GM12878 (cell line): ENCODE measurements around the gene PCNP. TPM values are rescaled to one million over a fixed set of nuclear protein-coding genes. Genes with fewer than 3 reads are reported as not detected.

Experiments used
- ATAC-seq: fragments of 200-7000 bp; cut with Tn5 transposase; 3 replicates; pipeline ENCODE4 v1.9.1; 2020; ENCODE audit warnings: mild to moderate bottlenecking, moderate library complexity
- BruUV-seq: library from RNA; stranded (reverse); fragments of 400-500 nt; replicated peaks from 2 replicates; lab custom pipeline; 2021; lab: Mats Ljungman, UMichigan
- CTCF ChIA-PET: fragments of 300-600 bp; sonication (Branson Sonifier 250); formaldehyde crosslinking; extraction: SDS; loops from one replicate; lab custom pipeline; 2021; ENCODE audit warnings: inconsistent platforms; lab: Yijun Ruan, JAX
- POLR2A ChIA-PET: fragments of 350-600 bp; formaldehyde crosslinking; extraction: SDS; loops from one replicate; lab custom pipeline; 2021; ENCODE audit warnings: inconsistent platforms; lab: Charles Lee
- RAD21 ChIA-PET: fragments of 300-600 bp; sonication (Branson Sonifier 250); formaldehyde crosslinking; loops from one replicate; lab custom pipeline; 2023; ENCODE audit warnings: antibody characterized with exemption; ENCODE audit not compliant: unreplicated experiment; lab: Charles Lee
- SMC1A ChIA-PET: fragments of 300-600 bp; sonication (Branson Sonifier 250); formaldehyde crosslinking; loops from one replicate; lab custom pipeline; 2023; ENCODE audit not compliant: unreplicated experiment, uncharacterized antibody; lab: Charles Lee
- DNase-seq: peaks from one replicate; pipeline ENCODE4 v3.0.0-alpha.2; 2011; ENCODE audit warnings: low read depth, low spot score
- FAIRE-seq: peaks from 3 replicates; lab custom pipeline; 2011; peaks lifted over from hg19 to GRCh38; lab: Jason Lieb, UNC
- H2AFZ ChIP-seq: 2 replicates; pipeline ENCODE4 v1.6.0; 2011; ENCODE audit warnings: low read depth, low read length, control low read depth; ENCODE audit not compliant: control insufficient read depth
- H3K27ac ChIP-seq: 2 replicates; pipeline ENCODE4 v1.5.1; 2011; ENCODE audit warnings: control low read depth; ENCODE audit not compliant: control insufficient read depth, insufficient read depth
- H3K27me3 ChIP-seq, 2 experiments: replicated peaks in 1 of 2; 2 replicates each; pipeline versions ENCODE4 v1.6.0 to v1.6.1; 2011; ENCODE audit warnings: low read length in 1 of 2; ENCODE audit not compliant: control insufficient read depth in 2 of 2, insufficient read depth in 2 of 2
- H3K36me3 ChIP-seq, 2 experiments: 2 replicates each; pipeline ENCODE4 v1.5.1; 2011; ENCODE audit warnings: low read length in 1 of 2; ENCODE audit not compliant: control insufficient read depth in 2 of 2, insufficient read depth in 2 of 2
- H3K4me1 ChIP-seq: 2 replicates; pipeline ENCODE4 v1.6.1; 2011; ENCODE audit warnings: mild to moderate bottlenecking, low read length, moderate library complexity, mixed read lengths; ENCODE audit not compliant: control insufficient read depth, insufficient read depth
- H3K4me2 ChIP-seq: 2 replicates; pipeline ENCODE4 v1.6.0; 2011; ENCODE audit warnings: control low read depth; ENCODE audit not compliant: control insufficient read depth, insufficient read depth
- H3K4me3 ChIP-seq: fragments of 200-600 bp; sonication (generic); 2 replicates; pipeline ENCODE4 v1.5.1; 2016
- H3K79me2 ChIP-seq: 2 replicates; pipeline ENCODE4 v1.6.0; 2011; ENCODE audit warnings: low read length; ENCODE audit not compliant: control insufficient read depth, insufficient read depth
- H3K9ac ChIP-seq: 2 replicates; pipeline ENCODE4 v1.8.0; 2011; ENCODE audit warnings: low read length, control low read depth, mixed read lengths; ENCODE audit not compliant: control insufficient read depth, insufficient read depth
- H3K9me3 ChIP-seq: replicated peaks from 3 replicates; pipeline ENCODE4 v1.5.1; 2011; ENCODE audit warnings: mild to moderate bottlenecking, low read length; ENCODE audit not compliant: control insufficient read depth, insufficient read depth
- H4K20me1 ChIP-seq: 2 replicates; pipeline ENCODE4 v1.6.0; 2011; ENCODE audit not compliant: control insufficient read depth, insufficient read depth
- ATF2 ChIP-seq: IDR thresholded peaks from 2 replicates; pipeline ENCODE4 v1.6.1; 2012; ENCODE audit warnings: low read length, inconsistent platforms
- CEBPZ ChIP-seq: fragments of 150-350 bp; IDR thresholded peaks from 2 replicates; pipeline ENCODE4 v1.6.1; 2016; ENCODE audit warnings: low read depth, low read length
- DPF2 ChIP-seq: fragments of 450-650 bp; IDR thresholded peaks from 2 replicates; pipeline ENCODE4 v1.6.1; 2017; ENCODE audit warnings: mild to moderate bottlenecking
- FOXK2 ChIP-seq: fragments of 450-650 bp; IDR thresholded peaks from 2 replicates; pipeline ENCODE4 v1.6.1; 2017; ENCODE audit warnings: mild to moderate bottlenecking, moderate library complexity
- KAT2A ChIP-seq: conservative IDR thresholded peaks from 2 replicates; pipeline ENCODE4 v1.6.1; 2011; ENCODE audit warnings: low read depth, low read length; ENCODE audit not compliant: control insufficient read depth
- MAX ChIP-seq: IDR thresholded peaks from 2 replicates; pipeline ENCODE4 v1.6.1; 2012; ENCODE audit warnings: low read depth, low read length, improper control_type of control experiment
- MXI1 ChIP-seq: fragments of 150-350 bp; IDR thresholded peaks from 2 replicates; pipeline ENCODE4 v1.6.1; 2011; ENCODE audit warnings: low read depth, mild to moderate bottlenecking, inconsistent platforms, low read length, improper control_type of control experiment
- MYC ChIP-seq: IDR thresholded peaks from 2 replicates; pipeline ENCODE4 v1.6.1; 2011; ENCODE audit warnings: mild to moderate bottlenecking, low read length, moderate library complexity, inconsistent platforms; ENCODE audit not compliant: insufficient read depth, insufficient replicate concordance, insufficient read length, severe bottlenecking
- POLR2AphosphoS5 ChIP-seq: IDR thresholded peaks from 2 replicates; pipeline ENCODE4 v1.6.1; 2011; ENCODE audit warnings: mild to moderate bottlenecking, low read length, inconsistent platforms
- RBBP5 ChIP-seq: fragments of 200-600 bp; sonication (generic); conservative IDR thresholded peaks from 2 replicates; pipeline ENCODE4 v1.6.1; 2016
- SP1 ChIP-seq: IDR thresholded peaks from one replicate; pipeline ENCODE4 v1.6.1; 2011; ENCODE audit warnings: low read depth, low read length
- ZNF207 ChIP-seq: fragments of 450-650 bp; IDR thresholded peaks from 2 replicates; pipeline ENCODE4 v1.6.1; 2014; ENCODE audit warnings: antibody characterized with exemption, mild to moderate bottlenecking, borderline replicate concordance
- ZNF217 ChIP-seq: fragments of 450-650 bp; IDR thresholded peaks from 2 replicates; pipeline ENCODE4 v1.6.1; 2017; ENCODE audit warnings: antibody characterized with exemption, mild to moderate bottlenecking
- ZNF24 ChIP-seq: fragments of 450-650 bp; IDR thresholded peaks from 2 replicates; pipeline ENCODE4 v1.6.1; 2017; ENCODE audit warnings: antibody characterized with exemption, mild to moderate bottlenecking
- ZSCAN29 ChIP-seq: fragments of 450-650 bp; IDR thresholded peaks from 2 replicates; pipeline ENCODE4 v1.6.1; 2017; ENCODE audit warnings: mild to moderate bottlenecking, moderate library complexity
- WGBS: methylation state at CpG from one replicate; pipeline ENCODE4 v1.1.6; 2016; ENCODE audit warnings: low lambda C conversion rate; ENCODE audit not compliant: insufficient replicate concordance, insufficient coverage; ENCODE audit errors: missing lambda C conversion rate; 5-methylcytosine and 5-hydroxymethylcytosine counted together
- in situ Hi-C: fragments of 300-500 bp; cut with MboI; formaldehyde crosslinking; loops from 9 replicates; pipeline ENCODE4 v1.14.3; 2018; ENCODE audit warnings: mixed read lengths
- intact Hi-C: fragments of 100-400 bp; cut with micrococcal nuclease; formaldehyde crosslinking; loops from one replicate; pipeline ENCODE4 v1.14.2; 2022; ENCODE audit not compliant: unreplicated experiment
- polyA plus RNA-seq, 11 experiments: library from polyadenylated mRNA; depleted of rRNA in 4 of 11; unstranded in 6 of 11; stranded (reverse) in 5 of 11; fragments of >200 nt; fragmentation: Nextera tagmentation in 4 of 11; fragmentation: Illumina TruSeq in 1 of 11; extraction: Ambion mirVana in 4 of 11; extraction: Trizol in 1 of 11; gene quantifications; 1 replicate in 1 of 11; 2 replicates in 10 of 11; pipeline versions ENCODE4 v1.2.1 to v1.2.3, GENCODE V29; 2011 to 2016; ENCODE audit warnings: inconsistent platforms in 2 of 11, missing spikeins in 2 of 11, low read depth in 1 of 11
- total RNA-seq, 4 experiments: library from RNA; depleted of rRNA in 3 of 4; stranded (reverse); fragments of >200 nt in 3 of 4; fragmentation: Illumina TruSeq in 1 of 4; extraction: Trizol in 1 of 4; gene quantifications; 2 replicates each; pipeline versions ENCODE4 v1.2.1 to v1.2.3, GENCODE V29; 2013 to 2021
- TF ChIP-seq, protein P1 (sequence below): fragments of 450-650 bp; IDR thresholded peaks from 2 replicates; pipeline ENCODE4 v1.6.1; 2017; ENCODE audit warnings: mild to moderate bottlenecking, low read depth, inconsistent platforms; ENCODE audit not compliant: poor library complexity, severe bottlenecking

PCNP gene
- total and polyA plus RNA-seq, 10 of the 15 experiments (the other 5 are each of a cell fraction or from before 2014, with no cell fraction given) = 49.8 to 179 (median 109) TPM

- TF ChIP-seq ZNF217 (no peak), MYC (no peak), MAX (no peak), SP1 (no peak), ATF2 (no peak), ZSCAN29 (no peak)
These were observed 43.9 kb upstream of the PCNP start (continued) for GRCh38 chr3:101529816-101530685.

DNA sequence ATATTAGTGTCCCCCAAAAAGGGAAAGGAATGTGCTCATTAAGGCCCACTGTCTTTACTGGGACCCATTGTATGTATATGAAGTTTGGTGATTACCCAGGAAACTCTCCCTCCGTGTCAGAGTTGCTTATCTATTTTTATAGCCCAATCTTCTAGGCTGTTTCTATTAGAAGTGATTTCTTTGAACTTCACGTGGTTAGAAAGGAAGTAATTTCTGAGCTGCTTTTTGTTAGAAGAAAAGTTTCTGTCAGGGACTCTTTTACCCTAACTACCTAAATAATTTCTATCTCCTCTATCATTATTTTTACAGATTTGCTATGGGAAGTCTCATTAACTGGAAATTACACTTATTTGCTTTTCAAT is 43.3 kb upstream of the PCNP start:
- no peak overlapping the region for H3K4me2 ChIP-seq
- H2AFZ ChIP-seq = no peak overlapping the region
- POLR2A ChIA-PET = interaction anchor here (1.1 kb wide), 1 partner anchor 10 kb away, joined by 3 read pairs; no protein-coding TSS in a partner anchor
- no TSS peak for BruUV-seq
- SMC1A ChIA-PET = interaction anchor here (1.4 to 1.5 kb wide), 2 partner anchors 10 to 12 kb away, joined by 4 to 5 read pairs; no protein-coding TSS in a partner anchor
- no peaks in the 10 kb centered on the region for H3K4me1 ChIP-seq
- no peaks in the 10 kb centered on the region for H3K9me3 ChIP-seq
- RAD21 ChIA-PET = no interaction called here
- H4K20me1 ChIP-seq = no peaks in the 10 kb centered on the region
- no peaks in the 10 kb centered on the region for H3K79me2 ChIP-seq
- intact Hi-C loops (no loop called here), in situ Hi-C loops (no loop called here)
- no peaks in the 10 kb centered on the region for H3K36me3 ChIP-seq
- CTCF ChIA-PET = no interaction called here
- 24% methylated on average over 2 of the region's 2 CpGs for WGBS
- DNase-seq (no peak), FAIRE-seq (no peak), ATAC-seq (no peak)
- no peak overlapping the region for H3K9ac ChIP-seq
- no peak overlapping the region for H3K27ac ChIP-seq
- no peak overlapping the region for H3K4me3 ChIP-seq
- no peaks in the 10 kb centered on the region for H3K27me3 ChIP-seq
- no peak for TF ChIP-seq RBBP5
- TF ChIP-seq ZNF207 = no peak
- TF ChIP-seq KAT2A = no peak
- TF ChIP-seq FOXK2 = no peak
- no peak for TF ChIP-seq ZNF24
- no peak for TF ChIP-seq CEBPZ
- TF ChIP-seq, protein P1, sequence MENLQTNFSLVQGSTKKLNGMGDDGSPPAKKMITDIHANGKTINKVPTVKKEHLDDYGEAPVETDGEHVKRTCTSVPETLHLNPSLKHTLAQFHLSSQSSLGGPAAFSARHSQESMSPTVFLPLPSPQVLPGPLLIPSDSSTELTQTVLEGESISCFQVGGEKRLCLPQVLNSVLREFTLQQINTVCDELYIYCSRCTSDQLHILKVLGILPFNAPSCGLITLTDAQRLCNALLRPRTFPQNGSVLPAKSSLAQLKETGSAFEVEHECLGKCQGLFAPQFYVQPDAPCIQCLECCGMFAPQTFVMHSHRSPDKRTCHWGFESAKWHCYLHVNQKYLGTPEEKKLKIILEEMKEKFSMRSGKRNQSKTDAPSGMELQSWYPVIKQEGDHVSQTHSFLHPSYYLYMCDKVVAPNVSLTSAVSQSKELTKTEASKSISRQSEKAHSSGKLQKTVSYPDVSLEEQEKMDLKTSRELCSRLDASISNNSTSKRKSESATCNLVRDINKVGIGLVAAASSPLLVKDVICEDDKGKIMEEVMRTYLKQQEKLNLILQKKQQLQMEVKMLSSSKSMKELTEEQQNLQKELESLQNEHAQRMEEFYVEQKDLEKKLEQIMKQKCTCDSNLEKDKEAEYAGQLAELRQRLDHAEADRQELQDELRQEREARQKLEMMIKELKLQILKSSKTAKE = no peak
- no peak for TF ChIP-seq MXI1
- TF ChIP-seq DPF2 = no peak
- TF ChIP-seq POLR2AphosphoS5 = no peak
